ENCODE data around the gene PUDP.
"Not testable (repeated sequence)": the region's sequence is repeated elsewhere in the genome, so short reads cannot be mapped to it uniquely, and the experiment has no call there.

The PUDP gene

GRCh38 chrX:7109049-7109531, 38.9 kb downstream of the PUDP start:
- no peak for DNase-seq

GRCh38 chrX:7108030-7108429, 39.9 kb downstream of the PUDP start:
- DNase-seq, result no peak

GRCh38 chrX:7106649-7107048, 41.3 kb downstream of the PUDP start:
- no peak for DNase-seq

- no peak for DNase-seq
Measured at GRCh38 chrX:7102119-7102518, 45.8 kb downstream of the PUDP start.

GRCh38 chrX:7100022-7100421, 47.9 kb downstream of the PUDP start:
- DNase-seq, result no peak

- DNase-seq, result not testable (repeated sequence)
Measured at GRCh38 chrX:7095657-7096056, 52.3 kb downstream of the PUDP start.

- DNase-seq, result no peak
Measured at GRCh38 chrX:7093305-7093704, 54.6 kb downstream of the PUDP start.

- no peak for DNase-seq
Measured at GRCh38 chrX:7092543-7092942, 55.4 kb downstream of the PUDP start.

- no peak for DNase-seq
Measured at GRCh38 chrX:7091923-7092322, 56.0 kb downstream of the PUDP start.

- DNase-seq, result no peak
Measured at GRCh38 chrX:7090641-7091040, 57.3 kb downstream of the PUDP start.

GRCh38 chrX:7088968-7089615, 58.9 kb downstream of the PUDP start:
- DNase-seq, result peak; percentile 76

- DNase-seq, result no peak
Measured at GRCh38 chrX:7086384-7086783, 61.6 kb downstream of the PUDP start.

- DNase-seq, result no peak
Measured at GRCh38 chrX:7085879-7086278, 62.1 kb downstream of the PUDP start.

- no peak for DNase-seq
Measured at GRCh38 chrX:7084841-7085240, 63.1 kb downstream of the PUDP start.

- peak; percentile 73 for DNase-seq
Measured at GRCh38 chrX:7083468-7084396, 64.2 kb downstream of the PUDP start.

GRCh38 chrX:7083021-7083420, 64.9 kb downstream of the PUDP start:
- no peak for DNase-seq

GRCh38 chrX:7082556-7082955, 65.4 kb downstream of the PUDP start:
- no peak for DNase-seq

- DNase-seq, result no peak
Measured at GRCh38 chrX:7077241-7078230, 70.4 kb downstream of the PUDP start.

GRCh38 chrX:7076245-7076661, 71.7 kb downstream of the PUDP start:
- DNase-seq, result no peak

GRCh38 chrX:7074908-7075204, 73.1 kb downstream of the PUDP start:
- DNase-seq, result no peak

GRCh38 chrX:7074148-7074907, 73.6 kb downstream of the PUDP start:
- no peak for DNase-seq

- DNase-seq, result no peak
Measured at GRCh38 chrX:7073336-7073735, 74.6 kb downstream of the PUDP start.

Measured in CD4-positive, alpha-beta T cell treated with Interleukin-17A for 4 hours (primary cell).